ENCODE measurements around the gene PHEX. TPM values are rescaled to one million over a fixed set of nuclear protein-coding genes. Genes with fewer than 3 reads are reported as not detected.

The PHEX gene
- polyA plus RNA-seq, 3 donors, result 0.03 TPM; not detected in 2

DNA sequence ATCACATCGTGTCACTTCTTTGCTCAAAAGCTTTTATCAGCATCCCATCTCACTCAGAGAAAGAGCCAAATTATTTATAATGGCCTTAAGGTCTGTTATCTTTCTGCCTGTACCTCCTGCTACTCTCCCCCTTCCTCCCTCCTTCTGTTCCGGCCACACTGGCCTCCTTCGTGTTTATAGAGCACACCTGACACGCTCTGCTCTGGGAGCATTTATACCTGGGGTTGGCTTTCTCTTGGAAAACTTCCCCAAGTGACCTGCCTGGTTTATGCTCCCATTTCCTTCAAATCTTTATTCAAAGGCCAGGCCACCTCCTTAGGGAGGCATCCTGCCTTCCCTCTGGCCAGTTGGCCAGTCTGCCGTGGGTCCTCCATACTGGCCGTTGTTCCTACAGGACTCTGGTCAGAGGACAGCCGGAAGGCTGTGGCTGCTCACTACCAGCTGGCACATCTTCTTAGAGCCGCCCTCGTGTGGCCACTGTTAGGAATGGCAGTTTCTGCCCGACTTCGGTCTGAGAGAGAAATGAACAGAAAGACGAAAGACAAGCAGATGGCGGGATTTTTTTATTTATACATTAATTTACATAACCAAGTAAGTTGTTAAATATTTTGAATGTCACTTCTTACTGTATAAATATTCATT lies 160.4 kb downstream of the PHEX start:
- Mint-ChIP-seq H3K27ac (peak overlapping the region in 1 of 7 donors; percentile 44), H3K4me3 (no peak overlapping the region), H3K36me3 (no peaks in the 10 kb centered on the region), H3K9me3 (peaks cover 0 to 2% (median 0%) of the 10 kb centered on the region in 7 donors), H3K4me1 (peaks cover 2% of the 10 kb centered on the region), H3K27me3 (ENCODE audit: low read depth in 3 of 3) (peaks cover 0 to 2% (median 1%) of the 10 kb centered on the region in 3 donors)
- Histone ChIP-seq H2AFZ (ENCODE audit: insufficient read depth, low read depth, low read length, poor library complexity, severe bottlenecking) (peak overlapping the region; percentile 47), H4K20me1 (ENCODE audit: insufficient read depth, low read length) (no peaks in the 10 kb centered on the region), H3K9ac (ENCODE audit: insufficient read depth, low read length, poor library complexity, severe bottlenecking) (no peak overlapping the region), H3K4me3 (replicated peaks in 1 of 3; ENCODE audit: low read depth in 2 of 3, low read length in 3 of 3) (no peak overlapping the region), H3K27me3 (ENCODE audit: control insufficient read depth in 2 of 2, insufficient read depth in 2 of 2, low read length in 2 of 2) (no peaks in the 10 kb centered on the region), H3K4me1 (ENCODE audit: control insufficient read depth in 1 of 2, insufficient read depth in 2 of 2, low read length in 2 of 2) (no peaks in the 10 kb centered on the region), H3K36me3 (replicated peaks in 1 of 2; ENCODE audit: control insufficient read depth in 1 of 2, insufficient read depth in 2 of 2, low read length in 2 of 2) (no peaks in the 10 kb centered on the region), H3K9me3 (replicated peaks in 1 of 2; ENCODE audit: control insufficient read depth in 1 of 2, insufficient read depth in 1 of 2, low read length in 2 of 2) (no peaks in the 10 kb centered on the region), H3K79me2 (ENCODE audit: insufficient read depth, low read length) (no peaks in the 10 kb centered on the region), H3K4me2 (replicated peaks; ENCODE audit: extremely low read depth, low read length, poor library complexity, severe bottlenecking) (no peak overlapping the region), H3K27ac (ENCODE audit: low read depth in 1 of 2, low read length in 2 of 2) (no peak overlapping the region)
- WGBS (ENCODE audit: insufficient coverage), result 0% methylated on average over 3 of the region's 13 CpGs
- intact Hi-C loops (cut with micrococcal nuclease), result loop anchor here (5.0 kb wide), 2 partner anchors 205 to 210 kb away; no protein-coding TSS in a partner anchor
- TF ChIP-seq, protein P1, sequence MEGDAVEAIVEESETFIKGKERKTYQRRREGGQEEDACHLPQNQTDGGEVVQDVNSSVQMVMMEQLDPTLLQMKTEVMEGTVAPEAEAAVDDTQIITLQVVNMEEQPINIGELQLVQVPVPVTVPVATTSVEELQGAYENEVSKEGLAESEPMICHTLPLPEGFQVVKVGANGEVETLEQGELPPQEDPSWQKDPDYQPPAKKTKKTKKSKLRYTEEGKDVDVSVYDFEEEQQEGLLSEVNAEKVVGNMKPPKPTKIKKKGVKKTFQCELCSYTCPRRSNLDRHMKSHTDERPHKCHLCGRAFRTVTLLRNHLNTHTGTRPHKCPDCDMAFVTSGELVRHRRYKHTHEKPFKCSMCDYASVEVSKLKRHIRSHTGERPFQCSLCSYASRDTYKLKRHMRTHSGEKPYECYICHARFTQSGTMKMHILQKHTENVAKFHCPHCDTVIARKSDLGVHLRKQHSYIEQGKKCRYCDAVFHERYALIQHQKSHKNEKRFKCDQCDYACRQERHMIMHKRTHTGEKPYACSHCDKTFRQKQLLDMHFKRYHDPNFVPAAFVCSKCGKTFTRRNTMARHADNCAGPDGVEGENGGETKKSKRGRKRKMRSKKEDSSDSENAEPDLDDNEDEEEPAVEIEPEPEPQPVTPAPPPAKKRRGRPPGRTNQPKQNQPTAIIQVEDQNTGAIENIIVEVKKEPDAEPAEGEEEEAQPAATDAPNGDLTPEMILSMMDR (IDR thresholded peaks at IDR 0.05), result peak; percentile 77
- peak; percentile 19 to 53 (median 50) for DNase-seq

DNA sequence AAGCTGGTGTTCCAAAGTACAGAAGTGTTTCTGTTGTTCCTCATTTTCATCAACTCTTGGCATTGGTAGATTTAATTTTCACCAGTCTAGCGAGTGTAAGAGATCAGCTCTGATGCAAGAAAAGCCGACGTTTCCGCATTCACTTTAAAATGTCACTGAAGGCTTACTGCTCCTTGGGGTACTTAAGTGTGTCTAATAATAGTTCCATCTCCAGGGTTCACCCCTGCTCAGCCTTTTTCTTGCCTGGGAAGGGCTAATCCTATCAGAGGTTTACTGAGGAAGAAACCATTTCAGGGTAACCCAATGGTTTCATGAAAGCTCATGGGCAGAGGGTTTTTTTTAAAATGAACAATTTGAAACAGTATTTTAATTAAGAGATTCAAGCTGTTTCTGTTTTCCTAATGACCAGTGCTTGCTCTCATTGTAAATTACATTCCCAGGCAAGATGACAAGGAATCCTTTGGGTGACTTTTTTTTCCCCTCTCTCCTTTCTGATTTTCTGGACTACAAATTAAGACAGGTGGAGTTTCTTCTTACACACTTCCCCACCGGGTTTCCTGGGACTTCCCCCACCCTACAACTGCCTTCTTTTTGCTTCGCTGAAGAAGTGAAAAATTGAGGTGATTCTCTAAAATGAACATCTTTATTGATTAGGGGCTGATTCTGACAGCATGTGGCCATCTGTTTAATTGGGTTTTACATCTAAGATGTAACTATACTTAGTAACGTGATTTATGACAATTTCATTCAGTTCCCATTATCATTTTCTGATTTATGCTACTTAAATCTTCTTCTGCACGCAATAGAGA lies 161.9 kb downstream of the PHEX start:
- Histone ChIP-seq H3K4me2 (replicated peaks; ENCODE audit: extremely low read depth, low read length, poor library complexity, severe bottlenecking) (no peak overlapping the region), H3K9ac (ENCODE audit: insufficient read depth, low read length, poor library complexity, severe bottlenecking) (no peak overlapping the region), H3K27ac (ENCODE audit: low read depth in 1 of 2, low read length in 2 of 2) (no peak overlapping the region), H4K20me1 (ENCODE audit: insufficient read depth, low read length) (no peaks in the 10 kb centered on the region), H2AFZ (ENCODE audit: insufficient read depth, low read depth, low read length, poor library complexity, severe bottlenecking) (no peak overlapping the region), H3K36me3 (replicated peaks in 1 of 2; ENCODE audit: control insufficient read depth in 1 of 2, insufficient read depth in 2 of 2, low read length in 2 of 2) (no peaks in the 10 kb centered on the region), H3K27me3 (ENCODE audit: control insufficient read depth in 2 of 2, insufficient read depth in 2 of 2, low read length in 2 of 2) (no peaks in the 10 kb centered on the region), H3K79me2 (ENCODE audit: insufficient read depth, low read length) (no peaks in the 10 kb centered on the region), H3K4me3 (replicated peaks in 1 of 3; ENCODE audit: low read depth in 2 of 3, low read length in 3 of 3) (no peak overlapping the region), H3K4me1 (ENCODE audit: control insufficient read depth in 1 of 2, insufficient read depth in 2 of 2, low read length in 2 of 2) (no peaks in the 10 kb centered on the region), H3K9me3 (replicated peaks in 1 of 2; ENCODE audit: control insufficient read depth in 1 of 2, insufficient read depth in 1 of 2, low read length in 2 of 2) (no peaks in the 10 kb centered on the region)
- Mint-ChIP-seq H3K27ac (no peak overlapping the region), H3K4me1 (peaks cover 2% of the 10 kb centered on the region), H3K4me3 (no peak overlapping the region), H3K36me3 (no peaks in the 10 kb centered on the region), H3K27me3 (ENCODE audit: low read depth in 3 of 3) (peaks cover 0 to 2% (median 1%) of the 10 kb centered on the region in 3 donors), H3K9me3 (peaks cover 0 to 2% (median 0%) of the 10 kb centered on the region in 7 donors)
- WGBS (ENCODE audit: insufficient coverage), result 90% methylated on average over 2 of the region's 8 CpGs
- TF ChIP-seq, protein P1 (IDR thresholded peaks at IDR 0.05), result no peak
- DNase-seq, result no peak
- intact Hi-C loops (cut with micrococcal nuclease), result loop anchor here (5.0 kb wide), 2 partner anchors 207 to 212 kb away; no protein-coding TSS in a partner anchor
